OCI-LY7 (cell line): ENCODE measurements around the gene CACNB2.

Source experiments
- CTCF ChIP-seq: fragments of 200-600 bp; sonication (generic); conservative IDR thresholded peaks from 2 replicates; pipeline ENCODE4 v1.5.1; 2014; ENCODE audit warnings: mild to moderate bottlenecking, antibody characterized with exemption, low read length, moderate library complexity, mixed read lengths
- EZH2phosphoT487 ChIP-seq: fragments of 200-600 bp; sonication (generic); IDR thresholded peaks from 2 replicates; pipeline ENCODE4 v1.6.1; 2018; ENCODE audit warnings: low read depth, borderline replicate concordance, mild to moderate bottlenecking, mixed run types, antibody characterized with exemption, low read length, moderate library complexity, mixed read lengths

DNA sequence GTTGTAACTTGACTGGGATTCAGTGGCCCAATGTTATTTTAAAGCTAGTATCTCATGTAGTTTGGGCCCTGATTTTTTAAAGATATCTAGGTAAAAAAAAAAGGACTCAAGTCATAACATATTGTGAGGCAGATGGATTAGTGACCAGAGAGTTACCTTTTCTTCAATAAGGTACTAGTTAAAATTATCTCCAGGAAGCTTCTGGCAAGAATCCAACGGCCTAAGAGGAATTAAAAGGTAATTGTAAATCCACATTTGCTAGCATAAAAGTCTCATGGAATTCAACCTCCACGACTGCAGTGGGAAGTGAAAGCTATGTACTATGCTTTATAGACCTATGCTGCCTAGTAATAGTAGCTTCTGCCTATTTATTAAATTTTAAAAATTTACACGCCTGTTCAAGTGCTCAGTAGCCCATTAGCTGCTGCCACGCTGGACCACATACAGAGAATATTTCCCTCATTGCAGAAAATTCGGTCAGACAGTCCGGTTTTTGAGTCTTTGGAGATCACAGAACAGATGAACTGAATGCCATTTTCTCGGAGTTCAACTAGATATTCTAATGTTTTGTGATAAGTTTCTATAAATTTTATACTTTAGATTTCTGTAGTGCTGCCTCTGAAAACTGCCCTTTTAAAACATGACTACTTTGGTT lies 392.8 kb downstream of the CACNB2 start:
- TF ChIP-seq CTCF = no peak
- TF ChIP-seq EZH2phosphoT487 = no peak
